NOMO-1 treated with DMSO at 0.1 percent for 48 hours (cell line): Measurements from ENCODE around the gene MRPL2.
"Not testable (repeated sequence)": the region's sequence is repeated elsewhere in the genome, so short reads cannot be mapped to it uniquely, and the experiment has no call there.

Experiments
- DNase-seq: peaks from one replicate; lab custom pipeline; 2025; ENCODE audit not compliant: unreplicated experiment; lab: John Stamatoyannopoulos, UW

MRPL2 gene

DNA sequence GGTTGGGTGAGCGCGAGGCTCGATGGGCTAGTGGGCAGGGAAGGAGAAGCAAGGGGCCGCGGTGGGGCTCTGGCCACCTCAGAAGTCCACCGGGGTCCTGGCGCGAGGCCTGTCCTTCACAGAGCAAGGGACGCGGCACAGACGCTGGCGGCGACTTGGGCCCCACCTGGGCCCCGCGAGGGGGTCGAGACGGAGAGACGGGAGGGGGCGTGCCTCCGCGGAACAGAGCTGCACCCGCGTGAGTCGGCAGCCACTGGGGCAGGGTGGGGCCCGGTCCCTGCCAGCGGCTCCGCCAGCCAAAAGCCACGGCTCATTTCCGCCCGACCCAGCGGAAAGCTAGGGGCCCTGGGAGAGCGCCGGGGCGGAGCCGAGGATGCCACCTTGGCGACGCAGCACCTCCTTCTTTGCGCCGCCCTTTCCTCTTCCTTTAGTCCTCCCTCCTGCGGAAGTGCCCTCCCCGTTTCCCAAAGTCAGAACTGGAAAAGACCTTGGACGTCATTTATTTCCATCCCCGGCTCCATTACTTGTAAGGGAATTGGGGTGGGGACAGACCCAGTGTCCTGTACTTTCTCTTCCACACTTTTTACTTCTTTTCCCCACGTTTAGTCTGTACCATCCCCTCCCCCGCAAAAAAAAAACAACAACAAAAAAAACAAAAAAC is 5.6 kb downstream of the MRPL2 start, which contains the start of gene CUL7:
CUL7 (minus strand) TSS at position 307 of the 661 bp plus-strand sequence. CDS start 1,063 bp downstream, outside the sequence.
- peak; percentile 91 for DNase-seq

DNA sequence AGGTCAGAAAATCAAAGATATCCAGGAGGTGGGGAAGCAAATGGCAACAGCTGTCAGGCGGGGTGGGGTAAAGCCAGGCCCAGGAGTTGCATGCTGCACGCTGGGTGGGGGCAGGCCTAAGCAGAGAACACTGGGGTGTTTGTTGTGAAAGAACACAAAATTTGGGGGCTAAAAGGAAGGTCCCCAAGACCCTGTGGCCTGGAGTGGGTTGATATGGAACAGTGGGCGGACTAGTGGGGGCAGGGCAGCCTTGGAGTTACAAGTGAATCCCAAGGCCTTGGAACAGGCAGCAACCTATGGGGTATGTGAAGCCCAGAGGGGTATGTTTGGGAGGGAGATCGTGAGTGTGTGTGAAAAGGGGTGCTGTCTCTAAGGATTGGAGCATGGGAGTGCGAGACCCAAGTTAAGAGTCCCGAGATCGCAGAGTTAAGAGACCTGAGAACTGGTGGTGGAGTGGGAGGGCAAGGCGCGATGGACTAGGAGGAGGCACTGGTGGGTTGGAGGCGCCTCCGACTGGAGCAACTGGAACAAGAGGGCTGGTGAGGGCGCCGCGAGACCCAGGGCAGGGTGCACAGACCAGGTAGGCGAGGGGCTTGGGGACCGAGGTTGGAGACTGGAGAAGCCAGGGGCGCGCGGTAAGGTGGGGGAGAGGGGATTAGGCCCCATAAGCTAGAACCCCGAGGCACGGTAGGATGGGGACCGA is 6.2 kb downstream of the MRPL2 start:
- peak; percentile 7 for DNase-seq

DNA sequence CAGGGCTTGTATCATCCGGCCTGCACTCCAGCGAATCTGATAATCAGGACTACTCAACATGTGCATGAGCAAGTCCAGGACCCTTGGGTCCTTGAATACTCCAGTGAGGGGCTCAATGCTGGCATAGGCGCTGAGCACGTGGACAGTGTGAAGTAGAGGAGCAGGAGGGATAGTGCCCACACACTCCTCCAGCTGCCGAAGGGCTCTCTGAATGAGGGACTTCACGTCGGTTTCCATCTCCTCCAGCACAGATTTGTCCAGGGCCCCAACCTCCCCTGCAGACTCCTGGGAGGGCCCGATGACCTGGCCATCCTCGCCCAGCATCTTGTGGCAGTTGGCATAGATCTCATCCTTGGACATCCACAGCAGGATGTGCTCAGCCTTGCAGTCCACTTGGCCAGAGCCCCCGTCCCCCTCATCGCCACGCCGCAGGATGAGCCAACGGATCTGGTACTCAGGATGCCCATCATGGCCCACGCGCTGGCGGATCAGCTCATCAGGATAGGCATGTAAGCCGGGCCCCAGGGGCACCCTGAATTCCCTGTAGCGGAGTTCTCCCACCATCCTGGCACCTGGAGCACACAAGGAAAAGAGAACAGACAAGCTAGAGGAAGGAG is 6.9 kb downstream of the MRPL2 start:
- DNase-seq = no peak

DNA sequence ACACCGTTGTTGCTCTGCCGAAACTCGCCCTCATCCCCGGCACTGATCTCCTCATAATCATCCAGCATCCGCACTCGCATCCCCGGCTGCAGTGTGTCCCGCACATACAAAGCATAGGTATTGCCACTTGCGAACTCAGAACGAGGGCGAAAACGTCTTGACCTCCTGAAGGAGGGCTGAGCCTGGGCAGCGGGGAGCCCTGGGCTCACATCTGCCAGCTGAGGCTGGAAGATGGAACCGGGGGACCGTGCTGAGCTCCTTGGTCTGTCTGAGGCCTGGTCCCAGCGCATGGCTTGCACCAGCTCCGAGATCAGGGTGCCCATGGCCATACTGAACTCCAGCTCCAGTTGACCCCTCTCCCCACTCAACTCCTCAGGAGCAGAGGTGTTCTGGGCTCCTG is 8.3 kb downstream of the MRPL2 start:
- no peak for DNase-seq

DNA sequence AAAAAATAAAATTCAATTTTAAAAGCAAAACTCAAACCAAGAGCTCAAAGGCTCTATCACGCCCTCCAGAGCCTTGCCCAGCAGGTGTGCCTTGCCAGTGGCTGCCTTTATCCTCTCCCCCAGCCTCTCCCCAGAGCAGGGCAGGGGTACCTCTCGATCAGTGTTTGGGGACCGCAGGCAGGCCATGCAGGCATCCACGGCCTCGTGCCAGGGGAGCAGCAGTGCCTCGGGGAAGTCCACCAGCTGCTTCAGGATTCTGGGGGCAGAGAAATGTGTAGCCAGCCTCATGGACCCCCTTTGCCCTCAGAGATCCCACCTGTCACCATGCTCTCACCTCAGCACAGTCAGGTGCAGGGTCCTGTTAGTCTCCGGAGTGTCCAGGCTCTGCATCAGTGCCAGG is 11.2 kb downstream of the MRPL2 start:
- DNase-seq = no peak

DNA sequence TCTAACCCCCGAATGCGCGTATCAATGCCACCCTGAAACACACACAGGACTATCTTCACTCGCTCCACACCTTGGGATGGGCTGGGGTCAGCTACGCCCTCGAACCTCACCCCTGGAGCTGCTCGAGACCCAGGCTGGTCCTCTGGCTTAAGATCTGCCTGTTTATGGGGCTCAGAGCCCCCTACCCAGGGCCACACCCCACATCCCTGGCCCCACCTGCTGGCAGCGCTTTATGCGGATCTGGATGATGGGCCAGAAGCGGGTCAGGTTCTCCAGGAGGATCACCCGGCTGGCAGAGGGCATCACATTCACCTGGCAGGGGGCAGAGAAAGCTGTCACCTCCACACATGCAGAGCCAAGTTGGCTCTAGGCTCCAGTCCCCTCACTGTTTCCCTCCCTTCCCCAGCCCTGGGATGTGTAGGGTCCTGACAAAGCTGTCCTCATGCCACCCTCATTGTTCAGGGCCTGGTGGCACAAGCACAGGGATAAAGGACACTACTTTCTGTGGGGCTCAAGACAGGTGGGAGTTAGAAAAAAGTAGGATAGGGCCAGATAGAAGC is 13.8 kb downstream of the MRPL2 start:
- no peak for DNase-seq

DNA sequence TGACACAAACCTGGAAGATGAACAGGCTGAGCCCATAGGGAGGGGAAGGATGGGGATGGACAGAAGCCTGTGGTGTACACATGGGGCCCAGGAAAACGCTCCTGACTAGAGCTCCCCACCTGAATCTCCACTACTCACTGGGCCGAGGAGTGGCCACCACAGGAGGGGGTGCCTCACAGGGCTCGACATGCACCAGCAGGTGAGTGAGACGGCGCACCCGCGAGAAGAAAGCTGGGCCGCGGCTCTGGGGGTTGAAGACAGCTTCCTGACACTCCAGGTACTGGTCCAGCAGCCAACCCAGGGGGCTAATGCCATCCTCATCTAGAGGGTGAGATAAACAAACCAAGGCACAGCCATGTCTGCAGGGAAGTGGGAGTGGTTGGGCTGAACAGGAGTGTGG is 15.9 kb downstream of the MRPL2 start:
- no peak for DNase-seq

DNA sequence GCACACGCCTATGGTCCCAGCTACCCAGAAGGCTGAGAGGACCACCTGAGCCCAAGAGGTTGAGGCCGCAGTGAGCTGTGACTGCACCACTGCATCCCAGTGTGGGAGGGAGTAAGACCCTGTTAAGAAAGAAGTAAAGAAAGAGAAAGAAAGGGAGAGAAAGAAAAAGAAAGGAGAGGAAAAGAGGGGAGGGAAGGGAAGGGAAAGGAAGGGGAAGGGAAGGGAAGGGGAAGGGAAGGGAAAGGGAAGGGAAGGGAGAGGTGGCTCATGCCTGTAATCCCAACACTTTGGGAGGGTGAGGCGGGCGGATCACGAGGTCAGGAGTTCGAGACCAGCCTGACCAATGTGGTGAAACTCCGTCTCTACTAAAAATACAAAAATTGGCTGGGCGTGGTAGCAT is 17.8 kb downstream of the MRPL2 start:
- not testable (repeated sequence) for DNase-seq

DNA sequence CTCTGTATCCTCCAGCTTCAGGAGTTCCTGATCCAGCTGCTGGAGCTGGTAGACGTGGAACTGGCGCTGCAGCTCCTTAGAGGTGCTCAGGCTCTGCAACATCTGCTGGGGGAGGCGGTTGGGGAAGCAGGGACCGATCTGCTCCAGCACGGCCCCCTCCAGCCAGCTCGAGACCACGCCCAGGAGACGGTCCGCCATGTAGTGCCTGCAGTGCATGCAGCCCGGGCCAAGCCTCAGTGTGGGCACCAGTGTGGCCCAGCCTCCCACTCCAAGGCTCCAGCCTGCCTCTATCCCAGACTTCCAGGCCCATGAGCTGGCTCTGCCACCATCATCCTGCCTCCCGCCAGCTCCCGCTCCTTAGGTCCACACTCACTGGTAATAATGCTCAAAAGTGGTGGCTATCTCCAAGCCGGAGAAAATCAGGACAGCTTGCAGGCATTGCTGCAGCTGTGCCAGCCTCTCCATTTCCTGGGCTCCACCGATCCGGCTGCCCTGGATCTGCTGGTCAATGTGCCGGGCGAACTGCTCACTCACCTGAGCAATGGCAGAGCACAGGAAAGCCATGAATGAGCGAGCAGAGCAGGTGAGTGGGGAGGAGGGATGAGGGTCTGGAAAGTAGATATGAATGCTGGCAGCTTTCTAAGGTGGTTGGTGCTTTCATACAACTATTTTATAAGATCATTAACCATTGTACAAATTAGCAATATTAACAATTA is 18.5 kb downstream of the MRPL2 start:
- no peak for DNase-seq

DNA sequence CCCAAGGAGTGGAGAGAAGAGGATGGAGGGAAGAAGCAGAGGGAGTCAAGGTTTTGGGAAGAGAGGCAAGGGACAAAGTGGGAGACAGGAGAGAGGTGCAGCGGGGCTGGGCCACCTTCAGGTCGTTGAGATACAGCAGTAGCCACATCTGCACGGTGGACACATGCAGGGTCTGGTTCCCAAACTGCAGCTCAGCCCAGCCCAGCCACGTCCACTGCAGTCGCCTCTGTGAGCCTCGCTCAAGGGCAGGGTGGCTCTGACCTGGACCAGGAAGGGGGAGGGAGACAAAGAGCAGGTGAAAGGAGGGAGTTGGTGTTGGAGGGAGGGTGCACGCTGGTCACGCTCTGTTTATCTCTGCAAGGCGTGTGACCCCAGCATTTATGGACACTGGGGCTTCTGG is 20.5 kb downstream of the MRPL2 start:
- DNase-seq = no peak

- DNase-seq = no peak
Measured at GRCh38 chr6:43037706-43038105, 21.5 kb downstream of the MRPL2 start.

GRCh38 chr6:43037197-43037596 is 22.0 kb downstream of the MRPL2 start:
- no peak for DNase-seq

DNA sequence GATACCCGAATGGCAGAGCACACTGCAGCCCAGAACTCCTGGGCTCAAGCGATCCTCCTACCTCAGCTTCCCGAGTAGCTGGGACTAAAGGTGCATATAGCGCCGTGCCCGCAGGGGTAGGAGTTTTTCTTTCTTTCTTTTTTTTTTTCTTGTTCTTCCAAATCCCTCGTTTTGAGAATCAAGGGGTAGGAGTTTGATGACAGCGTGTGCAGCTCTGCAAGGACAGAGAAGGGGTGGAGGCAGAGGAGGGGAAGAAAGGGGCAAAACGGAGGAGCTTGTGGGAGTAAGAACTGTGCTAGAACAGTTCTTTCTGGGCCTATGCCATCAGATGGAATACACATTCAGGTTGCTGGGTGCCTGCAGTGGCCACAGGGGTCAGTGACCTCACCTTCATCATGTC is 22.5 kb downstream of the MRPL2 start:
- no peak for DNase-seq

- no peak for DNase-seq
Measured at GRCh38 chr6:43035495-43036194, 23.6 kb downstream of the MRPL2 start.

- no peak for DNase-seq
Measured at GRCh38 chr6:43034190-43034525, 25.1 kb downstream of the MRPL2 start.

DNA sequence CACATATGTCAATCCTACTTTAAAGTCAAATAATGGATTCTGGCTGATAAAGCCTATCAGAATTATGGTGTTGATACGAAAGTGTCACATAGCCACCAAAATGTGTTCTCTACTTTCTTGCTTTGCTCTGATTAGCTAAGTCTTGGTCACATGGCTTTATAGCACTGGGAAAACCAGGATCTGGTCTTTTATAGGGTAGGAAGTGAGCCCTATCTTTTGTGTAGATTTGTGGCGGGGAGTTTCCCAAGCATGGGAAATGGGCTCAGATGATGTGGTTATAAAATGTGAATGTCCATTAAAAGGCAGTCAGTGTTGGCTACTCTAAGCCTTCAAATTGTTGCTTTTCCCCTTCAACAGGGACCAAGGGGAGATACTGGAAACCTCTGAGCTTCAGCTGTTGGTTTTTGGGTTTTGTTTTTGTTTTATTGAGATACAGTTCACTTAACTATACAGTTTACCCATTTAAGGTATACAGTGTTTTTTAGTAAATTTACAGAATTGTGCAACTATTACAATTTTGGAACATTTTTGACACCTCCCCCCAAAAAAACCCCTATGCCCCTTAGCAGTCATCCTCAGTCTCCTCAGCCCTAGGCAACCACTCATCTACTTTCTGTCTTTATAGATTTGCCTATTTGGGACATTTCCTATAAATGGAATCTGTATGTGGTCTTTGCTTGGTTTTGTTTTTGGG is 25.6 kb downstream of the MRPL2 start:
- DNase-seq = no peak

- DNase-seq = no peak
Measured at GRCh38 chr6:43032326-43032725, 26.9 kb downstream of the MRPL2 start.

DNA sequence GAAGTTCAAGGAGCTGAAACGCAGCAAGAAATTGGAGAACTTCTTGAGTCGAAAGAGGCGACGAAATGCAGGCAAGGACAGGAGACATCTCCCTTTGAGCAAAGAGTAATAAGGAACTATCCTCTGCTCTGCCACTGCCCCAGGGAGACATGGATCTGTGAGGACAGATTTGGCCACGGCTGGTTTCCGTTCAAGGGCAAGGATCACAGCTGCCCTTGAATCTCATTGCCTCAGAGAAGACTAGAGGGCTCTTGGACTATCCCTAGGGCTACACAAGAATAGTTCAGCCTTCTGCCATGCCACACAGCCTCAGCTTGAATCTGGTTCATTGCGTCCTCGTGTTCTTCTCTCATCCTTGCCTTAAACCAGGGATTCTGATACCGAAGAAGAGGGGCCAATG is 30.1 kb downstream of the MRPL2 start:
- no peak for DNase-seq

DNA sequence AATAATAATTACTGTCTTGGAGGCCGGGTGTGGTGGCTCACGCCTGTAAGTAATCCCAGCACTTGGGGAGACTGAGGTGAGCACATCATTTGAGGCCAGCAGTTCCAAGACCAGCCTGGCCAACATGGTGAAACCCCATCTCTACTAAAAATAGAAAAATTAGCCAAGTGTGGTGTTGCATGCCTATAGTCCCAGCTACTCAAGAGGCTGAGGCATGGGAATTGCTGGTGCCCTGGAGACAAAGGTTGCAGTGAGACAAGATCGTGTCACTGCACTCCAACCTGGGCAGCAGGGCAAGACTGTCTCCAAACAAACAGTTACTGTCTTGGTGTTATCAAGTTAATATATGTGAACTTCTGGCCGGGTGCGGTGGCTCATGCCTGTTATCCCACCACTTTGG is 32.9 kb downstream of the MRPL2 start:
- DNase-seq = no peak

DNA sequence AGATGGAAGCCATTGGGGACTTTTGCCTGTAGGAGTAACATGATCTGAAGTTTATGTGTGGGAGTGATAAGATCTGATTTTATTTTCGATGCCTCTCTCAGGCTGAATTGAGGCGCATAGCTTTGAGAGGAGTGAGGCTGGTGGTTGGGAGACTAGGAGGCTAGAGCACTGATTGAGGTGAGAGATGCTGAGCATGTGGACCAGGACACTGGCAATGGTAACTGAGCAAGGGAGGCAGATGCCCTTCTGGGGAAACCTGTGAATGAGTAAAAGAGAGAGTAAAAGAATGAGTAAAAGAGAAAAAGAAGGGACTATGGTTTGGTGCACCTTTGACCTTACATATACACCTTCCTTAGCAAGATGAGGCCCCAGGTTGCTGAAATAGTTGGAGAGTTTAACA is 34.8 kb downstream of the MRPL2 start:
- DNase-seq = no peak
